GDM1 (cell line): Measurements from ENCODE around the gene DYSF.
"Not testable (repeated sequence)": the region's sequence is repeated elsewhere in the genome, so short reads cannot be mapped to it uniquely, and the experiment has no call there.

ENCODE experiments used
- DNase-seq: peaks from one replicate; lab custom pipeline; 2025; lab: John Stamatoyannopoulos, UW

DYSF gene

DNA sequence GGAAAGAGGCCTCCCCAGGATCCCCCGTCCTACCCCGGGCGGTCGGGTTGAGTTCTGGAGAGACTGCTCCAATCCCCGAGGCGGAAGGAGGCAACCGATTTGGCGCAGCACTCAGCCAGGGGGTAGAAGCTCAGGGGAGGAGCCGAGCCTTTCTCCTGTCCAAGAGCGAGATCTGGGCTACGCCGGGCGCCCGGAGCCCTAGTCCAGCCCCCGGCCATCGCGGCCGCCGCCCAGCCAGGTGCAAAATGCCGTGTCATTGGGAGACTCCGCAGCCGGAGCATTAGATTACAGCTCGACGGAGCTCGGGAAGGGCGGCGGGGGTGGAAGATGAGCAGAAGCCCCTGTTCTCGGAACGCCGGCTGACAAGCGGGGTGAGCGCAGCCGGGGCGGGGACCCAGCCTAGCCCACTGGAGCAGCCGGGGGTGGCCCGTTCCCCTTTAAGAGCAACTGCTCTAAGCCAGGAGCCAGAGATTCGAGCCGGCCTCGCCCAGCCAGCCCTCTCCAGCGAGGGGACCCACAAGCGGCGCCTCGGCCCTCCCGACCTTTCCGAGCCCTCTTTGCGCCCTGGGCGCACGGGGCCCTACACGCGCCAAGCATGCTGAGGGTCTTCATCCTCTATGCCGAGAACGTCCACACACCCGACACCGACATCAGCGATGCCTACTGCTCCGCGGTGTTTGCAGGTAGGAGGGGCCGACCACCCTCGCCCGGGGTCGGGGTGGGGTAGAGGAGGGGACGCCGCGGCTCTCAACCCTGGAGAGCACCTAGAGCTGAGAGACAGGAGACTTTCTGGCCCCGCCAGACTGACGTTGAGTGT is at the start of gene DYSF:
Gene DYSF, plus strand, starts transcription at position 158 of the 817 bp plus-strand sequence.
- DNase-seq: no peak

GRCh38 chr2:71409611-71410010 is 43.8 kb upstream of the DYSF start:
- DNase-seq: no peak

- no peak for DNase-seq
Measured at GRCh38 chr2:71410696-71411095, 42.7 kb upstream of the DYSF start.

DNA sequence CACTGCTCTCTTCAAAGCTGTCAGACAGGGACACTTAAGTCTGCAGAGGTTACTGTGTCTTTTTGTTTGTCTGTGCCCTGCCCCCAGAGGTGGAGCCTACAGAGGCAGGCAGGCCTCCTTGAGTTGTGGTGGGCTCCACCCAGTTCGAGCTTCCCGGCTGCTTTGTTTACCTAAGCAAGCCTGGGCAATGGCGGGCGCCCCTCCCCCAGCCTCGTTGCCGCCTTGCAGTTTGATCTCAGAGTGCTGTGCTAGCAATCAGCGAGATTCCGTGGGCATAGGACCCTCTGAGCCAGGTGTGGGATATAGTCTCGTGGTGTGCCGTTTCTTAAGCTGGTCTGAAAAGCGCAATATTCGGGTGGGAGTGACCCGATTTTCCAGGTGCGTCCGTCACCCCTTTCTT is 36.5 kb upstream of the DYSF start:
- not testable (repeated sequence) for DNase-seq

- DNase-seq: no peak
Measured at GRCh38 chr2:71417300-71418202, 35.8 kb upstream of the DYSF start.

- no peak for DNase-seq
Measured at GRCh38 chr2:71419145-71419544, 34.2 kb upstream of the DYSF start.

DNA sequence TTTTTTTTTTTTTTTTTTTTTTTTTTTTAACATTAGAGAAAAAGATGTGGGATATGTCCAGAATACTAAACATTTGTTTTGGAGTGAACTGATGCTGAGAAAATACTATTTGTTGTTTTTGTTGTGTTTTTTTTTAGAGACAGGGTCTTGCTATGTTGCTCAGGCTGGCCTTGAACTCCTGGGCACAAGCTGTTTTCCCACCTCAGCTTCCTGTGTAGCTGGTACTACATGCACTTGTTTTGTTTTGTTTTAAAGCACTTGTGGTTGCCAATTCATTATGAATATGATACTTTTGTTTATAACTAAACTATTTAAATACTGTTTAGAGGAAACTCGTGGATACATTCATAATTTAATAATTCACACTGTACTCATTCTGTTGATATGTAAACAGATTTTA is 33.4 kb upstream of the DYSF start:
- no peak for DNase-seq

DNA sequence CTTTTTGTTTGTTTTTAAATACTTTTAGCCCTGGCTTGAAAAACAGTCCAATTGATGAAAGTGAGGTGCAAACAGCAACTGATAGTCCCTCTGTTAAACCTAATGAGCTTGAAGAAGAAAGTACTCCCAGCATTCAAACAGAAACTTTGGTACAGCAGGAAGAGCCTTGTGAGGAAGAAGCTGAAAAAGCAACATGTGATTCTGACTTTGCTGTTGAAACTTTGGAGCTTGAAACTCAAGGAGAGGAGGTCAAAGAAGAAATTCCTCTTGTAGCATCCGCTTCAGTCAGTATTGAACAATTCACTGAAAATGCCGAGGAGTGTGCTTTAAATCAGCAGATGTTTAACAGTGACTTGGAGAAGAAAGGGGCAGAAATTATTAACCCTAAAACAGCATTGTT is 30.6 kb upstream of the DYSF start:
- DNase-seq: no peak

- DNase-seq: no peak
Measured at GRCh38 chr2:71423817-71424420, 29.4 kb upstream of the DYSF start.

GRCh38 chr2:71426721-71427120 is 26.6 kb upstream of the DYSF start:
- no peak for DNase-seq

- no peak for DNase-seq
Measured at GRCh38 chr2:71428472-71429383, 24.6 kb upstream of the DYSF start.

- not testable (repeated sequence) for DNase-seq
Measured at GRCh38 chr2:71445142-71445541, 8.2 kb upstream of the DYSF start.

DNA sequence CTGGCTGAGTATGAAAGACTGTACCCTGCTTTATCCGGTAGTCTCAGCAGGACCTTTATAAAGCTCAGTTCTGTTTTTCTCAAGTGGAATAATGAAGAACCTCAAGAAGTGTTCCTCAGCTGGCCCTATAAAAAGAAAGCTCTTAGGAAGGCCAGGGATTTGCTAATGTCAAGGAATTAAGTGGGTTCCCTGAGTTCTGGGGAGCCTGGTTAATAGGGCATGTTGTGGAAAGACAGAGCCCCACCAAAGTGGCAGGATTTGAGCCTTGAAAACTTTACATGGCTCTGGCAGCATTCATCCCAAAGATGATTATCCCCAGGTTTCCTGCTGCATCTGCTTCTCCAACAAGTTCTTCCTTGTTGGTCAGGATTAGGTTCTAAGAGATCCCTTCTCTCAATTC is 6.9 kb upstream of the DYSF start:
- DNase-seq: no peak

DNA sequence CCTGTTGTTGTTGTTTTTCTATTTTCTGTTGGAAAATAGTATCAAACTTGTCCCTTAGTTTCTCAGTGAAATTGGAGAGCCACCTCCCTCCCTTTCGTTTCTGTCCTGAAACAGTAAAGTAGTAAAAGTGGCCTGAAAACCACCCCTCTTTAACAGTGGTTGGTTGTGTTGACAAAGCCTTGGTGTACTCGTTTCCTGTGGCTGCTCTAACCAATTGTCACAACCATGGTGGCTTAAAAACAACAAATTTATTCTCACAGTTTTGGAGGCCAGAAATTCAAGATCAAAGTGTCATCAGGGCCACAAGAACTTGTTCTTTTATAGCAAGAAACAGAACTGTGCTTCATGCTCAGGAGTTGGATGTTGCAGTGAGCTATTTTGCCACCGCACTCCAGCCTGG is 4.0 kb upstream of the DYSF start:
- no peak for DNase-seq

- DNase-seq: no peak
Measured at GRCh38 chr2:71451705-71452104, 1.7 kb upstream of the DYSF start.

GRCh38 chr2:71452565-71452964 is 796 bp upstream of the DYSF start:
- peak; percentile 40 for DNase-seq

DNA sequence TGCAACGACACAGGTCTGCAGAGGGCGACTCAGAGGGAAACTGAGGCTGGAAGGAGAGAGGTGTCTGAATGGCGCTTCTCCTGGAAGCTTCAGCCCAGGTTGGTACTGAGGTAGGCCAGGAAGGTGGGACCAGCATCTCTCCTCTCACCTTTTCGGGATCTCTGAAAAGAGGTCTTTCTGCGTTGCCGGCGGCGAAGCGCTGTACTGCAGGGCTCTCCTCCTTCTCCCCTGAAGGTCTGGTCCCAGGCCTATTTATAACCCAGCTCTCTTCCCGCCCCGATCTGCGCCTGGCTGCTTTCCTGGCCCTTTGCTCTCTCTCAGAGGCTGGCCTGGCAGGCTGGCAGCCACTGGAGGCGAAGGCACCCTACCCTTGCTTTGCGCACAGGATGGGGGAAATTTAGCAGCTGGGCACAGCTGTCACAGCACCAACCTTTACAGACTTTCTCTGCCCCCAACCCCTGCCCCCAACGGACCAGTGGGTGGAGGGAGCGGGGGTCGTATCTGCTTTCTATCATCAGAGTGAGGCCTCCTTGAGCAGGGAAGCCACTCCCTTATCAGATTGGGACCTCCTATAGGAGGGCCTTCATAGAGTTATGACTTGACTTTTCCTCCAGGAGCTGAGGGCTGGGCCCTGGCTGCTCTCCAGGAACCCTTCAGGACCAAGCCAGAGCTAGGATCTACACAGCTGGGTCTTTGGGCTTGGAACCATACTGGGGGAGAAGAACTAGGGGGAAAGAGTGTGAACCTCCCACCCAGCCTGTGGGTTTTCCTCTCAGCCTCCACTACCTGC is 1.1 kb downstream of the DYSF start:
- no peak for DNase-seq

GRCh38 chr2:71455011-71455740 is 1.8 kb downstream of the DYSF start:
- DNase-seq: no peak

- DNase-seq: peak; percentile 69
Measured at GRCh38 chr2:71455741-71456569, 2.6 kb downstream of the DYSF start.
